ENCODE results near the gene DARS1.
"Not testable (repeated sequence)": the region's sequence is repeated elsewhere in the genome, so short reads cannot be mapped to it uniquely, and the experiment has no call there.

DARS1 gene

DNA sequence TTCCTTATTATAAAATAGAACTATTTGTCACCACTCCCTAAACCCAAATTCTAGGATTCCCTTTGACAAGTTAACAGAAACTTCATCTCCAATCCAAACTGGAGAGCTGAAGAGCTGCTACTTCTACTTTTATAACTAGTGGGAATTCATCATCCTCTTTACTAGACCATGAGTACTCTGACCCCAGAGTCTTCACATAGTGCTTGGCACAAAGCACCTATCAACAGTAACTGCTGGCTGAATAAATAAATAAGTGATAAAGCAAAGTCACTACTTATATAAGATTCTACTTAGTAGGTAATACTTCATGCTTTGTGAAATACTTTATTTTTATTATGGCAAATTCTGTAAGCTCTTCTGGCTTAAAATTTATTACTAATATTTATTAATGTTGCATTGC is 49.5 kb downstream of the DARS1 start:
- DNase-seq, result no peak

- no peak for DNase-seq
Observed at GRCh38 chr2:135931776-135932443, 53.5 kb downstream of the DARS1 start.

GRCh38 chr2:135926605-135927004 is 58.8 kb downstream of the DARS1 start:
- no peak for DNase-seq

DNA sequence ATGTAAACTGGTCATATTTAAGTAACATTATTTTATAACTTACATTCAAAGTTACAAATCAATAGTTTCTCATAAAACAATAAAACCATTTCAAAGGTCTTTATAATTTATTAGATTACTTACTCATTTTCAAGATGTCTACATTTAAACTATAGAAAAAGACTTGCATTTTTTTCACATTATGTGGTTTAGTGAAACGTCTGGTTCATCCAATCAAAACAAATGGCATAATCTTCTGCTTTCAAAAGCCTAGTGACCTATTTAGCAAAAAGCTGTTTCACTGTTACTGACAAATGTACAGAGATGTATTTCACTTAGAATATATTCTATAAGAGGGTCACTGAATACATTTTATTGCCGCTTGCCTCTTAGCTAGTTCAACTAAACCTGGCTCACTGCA is 59.9 kb downstream of the DARS1 start:
- DNase-seq, result no peak

DNA sequence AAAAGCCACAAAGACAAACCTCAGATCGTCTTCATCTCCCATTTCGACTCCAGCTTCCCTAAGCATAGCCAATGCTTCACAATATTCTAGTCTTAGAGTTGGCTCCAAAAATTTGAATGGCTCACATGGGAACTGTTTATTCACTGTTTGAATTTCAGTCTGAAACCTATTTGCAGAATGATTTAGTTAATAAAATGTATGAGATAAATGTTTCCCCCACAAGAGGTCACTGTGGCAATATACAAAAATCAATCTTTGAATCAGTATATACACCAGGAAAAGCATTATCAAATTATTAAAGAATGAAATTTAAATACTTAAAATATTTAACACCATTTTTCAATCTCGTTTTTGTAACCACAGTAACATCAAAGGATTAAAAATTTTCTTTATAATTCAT is 69.2 kb downstream of the DARS1 start:
- peak; percentile 10 for DNase-seq

GRCh38 chr2:135914485-135914884 is 70.9 kb downstream of the DARS1 start:
- no peak for DNase-seq

DNA sequence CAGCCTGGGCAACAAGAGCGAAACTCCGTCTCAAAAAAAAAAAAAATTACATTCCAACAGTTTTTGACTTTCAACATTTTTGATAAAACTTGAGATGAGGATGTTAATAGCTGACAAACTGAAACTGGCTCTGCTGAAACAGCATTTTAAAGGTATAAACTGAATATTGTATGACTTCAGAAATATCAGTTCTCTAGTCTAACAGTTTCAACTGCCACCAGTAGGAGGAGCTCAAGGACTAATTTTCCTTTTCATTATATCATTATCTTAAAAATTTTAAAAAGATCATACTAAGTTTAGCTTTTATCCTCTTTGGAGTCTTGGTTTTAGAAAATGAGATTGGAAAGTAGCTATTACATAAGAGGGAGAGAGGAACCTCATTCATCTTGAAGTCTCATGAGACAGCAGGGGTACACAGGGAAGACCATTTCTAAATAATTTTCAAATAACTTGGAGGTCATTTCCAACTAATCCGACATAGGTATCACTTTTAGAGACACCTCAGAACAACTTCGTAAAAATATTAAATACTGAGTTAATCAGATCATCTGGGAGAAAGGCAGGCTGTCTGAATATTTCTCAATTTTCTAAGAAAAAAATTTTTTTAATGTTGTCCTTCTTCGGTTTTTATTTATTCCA is 71.6 kb downstream of the DARS1 start:
- no peak for DNase-seq

DNA sequence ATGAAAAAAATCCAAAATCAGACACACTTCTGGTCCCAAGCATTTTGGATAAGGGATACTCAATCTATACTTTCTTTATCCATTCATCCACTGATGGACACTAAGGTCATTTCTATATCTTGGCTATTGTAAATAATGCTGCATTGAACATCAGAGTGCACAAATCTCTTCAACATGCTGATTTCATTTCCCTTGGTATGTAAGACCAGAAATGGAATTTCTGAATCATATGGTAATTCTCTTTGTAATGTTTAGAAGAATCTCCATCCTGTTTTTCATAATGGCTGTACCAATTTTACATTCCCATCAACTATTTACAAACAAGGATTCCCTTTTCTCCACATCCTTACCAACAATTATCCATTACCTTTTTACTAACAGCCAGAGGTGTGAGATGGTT is 75.5 kb downstream of the DARS1 start:
- DNase-seq, result no peak

GRCh38 chr2:135905679-135906078 is 79.7 kb downstream of the DARS1 start:
- DNase-seq, result no peak

DNA sequence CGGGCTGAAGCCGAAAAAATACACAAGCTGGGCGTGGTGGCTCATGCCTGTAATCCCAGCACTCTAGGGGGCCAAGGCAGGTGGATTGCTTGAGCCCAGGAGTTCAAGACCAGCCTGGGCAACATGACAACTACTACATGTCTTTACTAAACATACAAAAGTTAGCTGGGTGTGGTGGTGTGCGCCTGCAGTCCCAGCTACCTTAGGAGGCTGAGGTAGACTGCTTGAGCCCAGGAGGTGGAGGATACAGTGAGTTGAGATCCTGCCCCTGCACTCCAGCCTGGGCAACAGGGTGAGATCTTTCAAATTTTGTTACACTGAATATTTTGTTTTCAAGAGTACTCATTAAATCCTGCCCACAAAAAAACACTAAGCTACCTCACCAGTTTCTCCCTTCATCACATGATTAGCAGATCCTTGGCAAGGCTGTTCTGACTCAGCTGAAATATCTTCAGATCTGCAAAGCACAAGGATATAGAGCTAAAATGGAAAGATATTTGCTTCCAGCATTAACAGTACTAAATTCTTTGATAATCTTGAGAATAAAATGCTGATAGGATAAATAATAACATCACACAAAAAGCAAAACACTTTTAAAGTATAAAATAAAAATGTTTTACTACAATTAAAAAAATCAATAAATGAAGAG is 81.0 kb downstream of the DARS1 start:
- DNase-seq, result no peak

GRCh38 chr2:135903650-135904049 is 81.8 kb downstream of the DARS1 start:
- no peak for DNase-seq

GRCh38 chr2:135899567-135899966 is 85.9 kb downstream of the DARS1 start:
- DNase-seq, result no peak

- DNase-seq, result no peak
Observed at GRCh38 chr2:135898234-135898786, 87.1 kb downstream of the DARS1 start.

DNA sequence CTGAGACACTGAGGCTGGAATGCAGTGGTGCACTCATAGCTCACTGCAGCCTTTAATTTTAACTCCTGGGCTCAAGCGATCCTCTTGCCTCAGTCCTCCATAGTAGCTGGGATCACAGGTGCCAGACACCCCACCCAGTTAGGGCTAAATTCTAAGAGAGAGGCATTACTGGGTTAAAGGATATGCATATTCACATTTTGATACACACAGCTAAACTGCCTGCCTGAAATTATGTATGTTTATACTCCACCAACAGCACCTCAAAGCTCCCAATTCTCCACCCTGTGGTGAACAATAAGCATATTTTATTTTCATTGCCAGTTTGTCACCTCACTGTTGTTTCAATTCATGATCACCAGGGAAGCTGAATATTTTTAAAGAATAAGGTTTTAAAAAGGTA is 90.5 kb downstream of the DARS1 start:
- no peak for DNase-seq

GRCh38 chr2:135893374-135893794 is 92.0 kb downstream of the DARS1 start:
- no peak for DNase-seq

DNA sequence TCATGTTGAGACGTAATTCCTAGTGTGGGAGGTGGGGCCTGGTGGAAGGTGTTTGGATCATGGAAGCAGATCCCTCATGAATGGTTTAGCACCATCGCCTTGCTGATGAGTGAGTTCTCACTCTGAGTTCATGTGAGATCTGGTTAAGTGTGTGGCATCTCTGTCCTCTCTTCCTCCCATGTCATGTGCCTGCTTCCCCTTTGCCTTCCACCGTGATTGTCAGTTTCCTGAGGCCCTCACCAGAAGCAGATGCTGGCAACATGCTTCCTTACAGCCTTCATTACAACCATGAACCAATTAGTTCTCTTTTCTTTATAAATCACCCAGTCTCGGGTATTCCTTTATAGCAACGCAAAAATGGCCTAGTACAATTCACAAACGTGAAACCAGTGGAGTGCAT is 94.6 kb downstream of the DARS1 start:
- DNase-seq, result no peak

- DNase-seq, result no peak
Observed at GRCh38 chr2:135890149-135890548, 95.3 kb downstream of the DARS1 start.

DNA sequence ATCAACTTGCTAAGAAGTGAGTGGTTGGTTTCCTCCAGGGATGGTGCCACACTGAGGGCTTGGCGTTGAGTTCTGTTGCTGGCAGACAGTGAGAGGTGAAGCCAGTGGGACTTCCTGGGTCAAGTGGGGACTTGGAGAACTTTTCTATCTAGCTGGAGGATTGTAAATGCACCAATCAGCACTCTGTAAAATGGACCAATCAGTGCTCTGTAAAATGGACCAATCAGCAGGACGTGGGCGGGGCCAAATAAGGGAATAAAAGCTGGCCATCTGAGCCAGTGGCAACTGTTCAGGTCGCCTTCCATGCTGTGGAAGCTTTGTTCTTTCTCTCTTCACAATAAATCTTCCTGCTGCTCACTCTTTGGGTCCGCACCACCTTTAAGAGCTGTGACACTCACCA is 96.8 kb downstream of the DARS1 start:
- not testable (repeated sequence) for DNase-seq

GRCh38 chr2:135885709-135886108 is 99.7 kb downstream of the DARS1 start:
- no peak for DNase-seq

DNA sequence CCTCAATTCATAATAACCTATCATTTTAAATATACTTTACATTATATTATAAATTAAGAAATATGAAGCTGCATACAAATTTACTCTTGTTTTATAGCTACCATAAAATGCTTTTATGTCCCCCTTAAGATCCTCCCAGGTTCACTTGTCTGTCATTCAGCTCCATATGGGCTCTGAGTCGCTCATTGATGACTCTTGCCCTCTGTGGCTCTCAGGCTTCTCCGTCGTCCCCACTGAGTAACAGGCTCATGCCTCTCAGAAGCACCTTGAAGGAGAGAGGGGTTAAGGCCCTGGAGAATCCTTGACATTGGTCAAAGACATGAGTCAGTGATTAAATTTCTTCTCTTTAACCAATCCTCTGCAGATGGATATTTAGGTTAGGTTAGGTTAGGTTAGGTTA is 103.0 kb downstream of the DARS1 start:
- DNase-seq, result no peak

DNA sequence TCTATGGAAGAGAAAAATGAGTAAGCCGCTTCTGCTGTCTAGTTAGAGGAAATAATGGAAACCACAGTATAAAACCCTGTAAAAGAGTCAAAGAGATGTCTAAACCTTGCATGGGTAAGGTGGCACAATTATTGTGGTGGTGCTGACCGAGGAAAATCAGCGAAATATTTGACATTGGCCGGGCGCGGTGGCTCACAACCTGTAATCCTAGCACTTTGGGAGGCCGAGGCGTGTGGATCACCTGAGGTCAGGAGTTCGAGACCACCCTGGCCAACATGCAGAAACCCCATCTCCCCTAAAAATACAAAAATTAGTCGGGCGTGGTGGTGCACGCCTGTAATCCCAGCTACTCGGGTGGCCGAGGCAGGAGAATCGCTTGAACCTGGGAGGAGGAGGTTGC is 108.7 kb downstream of the DARS1 start:
- not testable (repeated sequence) for DNase-seq

- DNase-seq, result peak; percentile 98
Observed at GRCh38 chr2:135876066-135876711, 109.2 kb downstream of the DARS1 start, which contains the start of gene MCM6. MCM6 (minus strand) TSS chr2:135876443; CDS start chr2:135876365, 78 bp downstream.

- DNase-seq, result peak; percentile 34
Observed at GRCh38 chr2:135875491-135876065, 109.8 kb downstream of the DARS1 start.

Data from NCI-H1105 (cell line).